GM12873 (cell line): ENCODE results near the gene NUP214.

ENCODE experiments used
- TF ChIP-seq, protein P1 (sequence below): IDR thresholded peaks from 2 replicates; pipeline ENCODE4 v1.5.1; 2012; ENCODE audit warnings: low read depth, mild to moderate bottlenecking, moderate library complexity, low read length, control low read depth; ENCODE audit not compliant: insufficient read depth; ENCODE audit errors: missing control alignments

The NUP214 gene

GRCh38 chr9:131084661-131085369 lies 40.6 kb upstream of the NUP214 start:
- TF ChIP-seq, protein P1, sequence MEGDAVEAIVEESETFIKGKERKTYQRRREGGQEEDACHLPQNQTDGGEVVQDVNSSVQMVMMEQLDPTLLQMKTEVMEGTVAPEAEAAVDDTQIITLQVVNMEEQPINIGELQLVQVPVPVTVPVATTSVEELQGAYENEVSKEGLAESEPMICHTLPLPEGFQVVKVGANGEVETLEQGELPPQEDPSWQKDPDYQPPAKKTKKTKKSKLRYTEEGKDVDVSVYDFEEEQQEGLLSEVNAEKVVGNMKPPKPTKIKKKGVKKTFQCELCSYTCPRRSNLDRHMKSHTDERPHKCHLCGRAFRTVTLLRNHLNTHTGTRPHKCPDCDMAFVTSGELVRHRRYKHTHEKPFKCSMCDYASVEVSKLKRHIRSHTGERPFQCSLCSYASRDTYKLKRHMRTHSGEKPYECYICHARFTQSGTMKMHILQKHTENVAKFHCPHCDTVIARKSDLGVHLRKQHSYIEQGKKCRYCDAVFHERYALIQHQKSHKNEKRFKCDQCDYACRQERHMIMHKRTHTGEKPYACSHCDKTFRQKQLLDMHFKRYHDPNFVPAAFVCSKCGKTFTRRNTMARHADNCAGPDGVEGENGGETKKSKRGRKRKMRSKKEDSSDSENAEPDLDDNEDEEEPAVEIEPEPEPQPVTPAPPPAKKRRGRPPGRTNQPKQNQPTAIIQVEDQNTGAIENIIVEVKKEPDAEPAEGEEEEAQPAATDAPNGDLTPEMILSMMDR, result no peak

DNA sequence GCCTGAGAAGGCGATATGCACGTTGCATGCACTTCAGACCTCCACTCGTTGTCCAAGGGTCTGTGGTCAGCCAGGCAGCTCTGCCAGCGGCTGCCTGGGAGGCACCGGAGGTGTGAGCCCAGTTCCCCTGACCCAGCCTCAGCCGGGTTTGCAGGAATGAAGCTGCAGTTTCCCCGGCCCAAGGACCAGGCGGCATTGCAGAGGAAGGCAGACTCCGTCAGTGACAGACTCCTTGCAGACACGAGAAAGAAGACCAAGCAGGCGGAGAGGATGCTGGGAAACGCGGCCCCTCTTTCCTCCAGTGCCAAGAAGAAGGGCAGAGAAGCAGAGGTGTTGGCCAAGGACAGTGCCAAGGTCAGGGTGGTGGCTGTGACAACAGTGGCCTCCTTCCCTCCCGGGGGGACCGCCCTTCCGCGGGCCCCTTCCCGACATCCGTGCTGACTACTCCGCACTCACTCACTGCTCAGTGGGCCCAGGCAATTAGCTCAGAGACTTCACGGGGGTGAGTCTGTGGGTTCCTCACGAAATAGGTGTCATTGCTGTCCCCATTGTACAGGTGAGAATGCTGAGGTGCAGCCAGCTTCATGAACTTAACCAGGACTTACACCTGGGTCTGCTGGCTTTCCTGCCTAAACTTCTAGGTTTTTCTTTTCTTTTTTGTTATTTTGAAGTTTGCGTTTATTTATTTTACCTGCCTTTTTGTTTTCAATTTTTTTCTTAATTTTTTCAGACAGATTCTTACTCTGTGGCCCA lies 39.8 kb upstream of the NUP214 start:
- TF ChIP-seq, protein P1, result no peak

DNA sequence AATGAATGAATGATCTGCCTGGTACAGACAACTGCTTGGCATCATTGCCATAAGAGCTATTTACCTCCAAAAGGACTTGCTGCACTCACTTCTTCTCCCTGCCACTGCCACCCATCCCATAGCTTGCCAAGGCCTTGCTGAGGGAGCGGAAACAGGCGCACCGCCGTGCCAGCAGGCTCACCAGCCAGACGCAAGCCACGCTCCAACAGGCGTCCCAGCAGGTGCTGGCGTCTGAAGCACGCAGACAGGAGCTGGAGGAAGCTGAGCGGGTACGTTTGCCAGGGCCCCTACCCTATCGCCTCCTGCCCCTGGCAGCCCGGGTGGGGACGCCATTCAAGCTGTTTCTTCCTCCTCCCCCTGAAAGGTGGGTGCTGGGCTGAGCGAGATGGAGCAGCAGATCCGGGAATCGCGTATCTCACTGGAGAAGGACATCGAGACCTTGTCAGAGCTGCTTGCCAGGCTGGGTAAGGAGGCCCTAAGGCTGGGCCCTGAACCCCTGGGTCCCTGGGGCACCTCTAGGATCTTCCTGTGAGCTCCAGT lies 38.0 kb upstream of the NUP214 start:
- TF ChIP-seq, protein P1, result no peak

DNA sequence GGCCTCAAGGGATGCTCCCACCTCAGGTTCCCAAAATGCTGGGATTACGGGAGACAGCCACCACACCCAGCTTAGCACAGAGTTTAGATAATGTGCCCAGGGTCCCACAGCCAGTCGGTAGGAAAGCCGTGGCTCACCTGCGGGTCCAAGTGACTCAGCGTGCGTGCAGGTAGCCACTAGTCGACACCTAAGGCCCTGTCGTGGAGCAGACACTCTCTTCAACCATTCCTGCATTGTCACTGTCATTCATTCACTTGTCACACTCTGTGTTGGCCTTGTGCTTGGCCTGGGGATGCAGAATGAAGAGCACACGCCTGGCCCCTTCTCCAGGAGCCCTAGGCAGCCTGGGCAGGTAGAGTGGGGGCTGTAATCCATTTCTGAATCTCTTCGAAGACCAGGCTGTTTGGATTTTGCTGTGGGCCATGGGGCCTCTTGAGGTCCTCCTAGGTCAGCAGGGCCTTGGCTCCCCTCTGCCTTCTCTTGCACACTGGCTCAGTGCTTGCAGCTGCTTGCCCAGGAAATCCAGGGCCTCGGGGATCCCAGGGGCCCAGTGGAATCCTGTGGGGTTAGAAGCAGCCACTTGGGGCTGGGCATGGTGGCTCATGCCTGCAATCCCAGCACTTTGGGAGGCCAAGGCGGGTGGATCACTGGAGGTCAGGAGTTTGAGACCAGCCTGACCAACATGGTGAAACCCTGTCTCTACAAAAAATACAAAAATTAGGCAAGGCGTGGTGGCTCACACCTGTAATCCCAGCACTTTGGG lies 35.2 kb upstream of the NUP214 start:
- TF ChIP-seq, protein P1, result no peak

GRCh38 chr9:131091352-131091992 lies 33.9 kb upstream of the NUP214 start:
- TF ChIP-seq, protein P1, result no peak

- TF ChIP-seq, protein P1, result no peak
These were observed 33.4 kb upstream of the NUP214 start for GRCh38 chr9:131092030-131092429.
